Stimulated activated CD8-positive, alpha-beta memory T cell treated with anti-CD3 and anti-CD28 coated beads, Interleukin-7, amount 100 ng/mL, for 1 hour (primary cell): ENCODE measurements around the gene ZNF213.

ENCODE experiments used
- DNase-seq, 2 donors: peaks; one replicate each; pipeline ENCODE4 v3.0.0-alpha.2; 2020; ENCODE audit warnings: low read depth in 2 of 2

The ZNF213 gene, protein sequence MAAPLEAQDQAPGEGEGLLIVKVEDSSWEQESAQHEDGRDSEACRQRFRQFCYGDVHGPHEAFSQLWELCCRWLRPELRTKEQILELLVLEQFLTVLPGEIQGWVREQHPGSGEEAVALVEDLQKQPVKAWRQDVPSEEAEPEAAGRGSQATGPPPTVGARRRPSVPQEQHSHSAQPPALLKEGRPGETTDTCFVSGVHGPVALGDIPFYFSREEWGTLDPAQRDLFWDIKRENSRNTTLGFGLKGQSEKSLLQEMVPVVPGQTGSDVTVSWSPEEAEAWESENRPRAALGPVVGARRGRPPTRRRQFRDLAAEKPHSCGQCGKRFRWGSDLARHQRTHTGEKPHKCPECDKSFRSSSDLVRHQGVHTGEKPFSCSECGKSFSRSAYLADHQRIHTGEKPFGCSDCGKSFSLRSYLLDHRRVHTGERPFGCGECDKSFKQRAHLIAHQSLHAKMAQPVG

DNA sequence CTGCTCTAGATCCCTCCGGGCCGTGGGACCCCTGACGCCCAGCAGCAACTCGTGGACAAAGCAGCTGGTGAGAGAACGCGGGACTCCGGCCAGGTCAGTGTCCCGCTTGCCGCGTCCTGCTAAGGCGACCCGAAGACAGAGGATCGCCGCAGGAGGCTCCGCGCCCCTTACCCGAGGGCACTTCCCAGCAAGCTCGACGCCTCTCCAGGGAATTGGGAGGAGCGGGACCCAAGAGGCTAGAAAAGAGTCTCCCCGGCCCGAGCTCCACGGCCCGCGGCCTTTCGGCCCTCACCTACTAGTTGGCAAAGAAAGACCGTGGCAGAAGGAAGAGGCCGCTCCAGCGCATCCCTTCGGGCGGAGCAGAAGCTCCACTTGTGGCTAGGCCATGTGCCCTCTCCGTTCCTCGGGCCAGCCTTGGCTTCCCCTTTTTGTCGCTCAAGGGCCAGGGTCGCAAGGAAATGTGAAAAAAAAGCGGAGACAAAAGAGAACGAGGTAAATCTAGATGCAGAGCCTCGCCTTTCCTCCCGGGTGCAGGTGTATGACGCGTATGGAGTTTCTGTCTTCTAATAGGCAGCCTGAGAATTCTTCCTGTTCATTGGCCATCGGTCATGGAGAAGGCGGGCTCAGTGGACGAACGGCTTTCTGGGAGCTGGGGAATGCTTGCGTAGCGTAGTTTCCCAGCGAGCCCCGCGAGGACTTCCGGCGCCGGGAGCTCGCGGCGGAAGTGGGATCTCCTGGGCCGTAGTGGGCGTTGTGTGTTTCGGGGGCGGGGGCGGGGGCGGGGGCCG, at the start of gene ZNF213:
Gene ZNF213 (plus strand): TSS at position 692 of the 788 bp plus-strand sequence. CDS start 2,252 bp downstream, outside the sequence.
- DNase-seq = peak; percentile 77 to 86

GRCh38 chr16:3085868-3086595, 48.8 kb upstream of the ZNF213 start:
- no peak for DNase-seq

DNA sequence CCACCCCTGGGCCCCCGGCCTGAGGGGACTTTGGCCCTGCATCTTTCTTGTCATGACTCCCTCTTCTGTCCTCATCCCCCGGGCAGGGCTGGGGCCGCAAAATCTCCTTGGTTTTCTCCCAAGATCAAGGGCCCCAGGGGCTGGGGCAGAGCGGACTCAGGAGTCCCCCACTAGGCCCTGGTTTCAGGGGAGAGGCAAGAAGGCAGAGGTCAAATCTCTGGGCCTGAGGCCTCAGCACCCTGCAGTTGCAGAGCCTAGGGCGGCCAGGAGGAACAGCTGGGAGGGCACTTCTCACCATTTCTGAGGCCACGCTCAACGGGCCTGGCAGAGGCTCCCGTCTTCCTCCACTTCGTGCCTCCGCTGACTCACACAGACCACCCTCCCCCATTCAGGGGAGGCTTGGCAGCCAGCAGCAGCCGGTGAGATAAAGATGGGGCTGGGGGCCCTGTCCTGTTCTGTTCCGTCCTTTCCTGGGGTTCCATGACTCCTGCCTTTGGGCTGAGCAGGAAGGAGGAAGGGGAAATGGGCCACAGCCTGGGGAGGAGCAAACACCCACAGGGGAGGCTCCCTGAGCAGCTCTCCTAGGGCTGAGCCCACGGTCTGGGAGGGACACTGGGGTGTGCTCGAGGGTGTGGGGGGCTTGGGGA, 48.1 kb upstream of the ZNF213 start:
- DNase-seq = no peak

- DNase-seq = no peak
These were observed 47.3 kb upstream of the ZNF213 start for GRCh38 chr16:3087243-3088235.

GRCh38 chr16:3088450-3088849, 46.4 kb upstream of the ZNF213 start:
- no peak for DNase-seq

GRCh38 chr16:3088925-3089716, 45.7 kb upstream of the ZNF213 start:
- DNase-seq = no peak

DNA sequence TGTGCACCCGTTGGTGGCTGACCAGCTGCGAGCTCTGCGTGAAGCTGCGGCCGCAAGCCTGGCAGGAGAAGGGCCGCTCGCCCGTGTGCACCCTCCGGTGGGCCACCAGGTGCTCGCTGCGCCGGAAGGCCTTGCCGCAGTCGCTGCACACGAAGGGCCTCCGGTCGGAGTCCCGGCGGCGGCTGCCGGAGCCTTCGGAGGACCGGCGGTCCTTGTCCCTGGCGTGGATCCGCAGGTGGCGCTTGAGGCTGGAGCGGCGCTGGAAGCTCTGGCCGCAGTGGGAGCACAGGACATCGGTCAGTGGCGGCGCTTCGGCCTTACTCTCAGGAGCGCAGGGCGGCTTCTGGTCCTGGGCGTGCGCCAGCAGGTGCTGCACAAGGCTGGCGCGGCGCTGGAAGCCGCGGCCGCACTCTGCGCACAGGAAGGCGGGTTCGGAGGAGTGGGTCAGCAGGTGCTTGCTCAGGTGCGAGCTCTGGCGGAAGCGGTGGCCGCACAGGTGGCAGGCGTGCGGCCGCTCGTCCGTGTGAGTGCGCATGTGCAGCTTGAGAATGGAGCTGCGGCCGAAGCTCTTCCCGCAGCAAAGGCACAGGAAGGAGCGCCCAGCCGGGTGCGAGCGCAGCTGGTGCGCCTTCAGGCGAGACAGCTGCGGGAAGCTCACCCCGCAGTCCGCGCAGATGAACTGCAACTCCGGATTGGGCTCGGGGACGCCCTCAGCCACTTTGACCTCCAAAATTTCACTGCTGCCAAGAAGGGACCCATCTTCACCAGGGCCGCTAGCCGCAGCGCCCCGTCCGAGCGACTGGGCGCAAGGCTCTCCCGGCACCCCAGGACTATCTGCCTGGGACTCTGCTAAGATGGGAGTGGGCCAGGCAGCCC, 44.9 kb upstream of the ZNF213 start:
- DNase-seq = no peak

DNA sequence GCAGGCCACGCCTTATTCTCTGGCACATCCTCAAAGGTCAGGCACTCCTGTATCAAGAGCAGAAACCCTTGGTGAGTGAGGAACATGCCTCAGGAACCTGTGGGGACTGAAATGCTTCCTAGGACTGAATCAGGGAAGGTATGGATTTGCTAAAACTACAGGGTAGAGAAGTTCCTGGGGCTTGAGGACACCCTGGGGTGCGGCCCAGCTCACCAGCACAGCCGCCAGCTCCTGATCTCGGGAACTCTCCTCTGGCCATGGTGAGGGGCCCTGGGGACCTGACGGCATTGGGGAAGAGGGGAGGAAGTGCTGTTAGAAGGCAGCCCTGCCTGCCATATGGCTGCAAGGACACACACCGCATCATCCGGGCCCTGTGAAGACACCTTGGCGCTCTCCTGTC, 43.3 kb upstream of the ZNF213 start:
- DNase-seq = no peak

DNA sequence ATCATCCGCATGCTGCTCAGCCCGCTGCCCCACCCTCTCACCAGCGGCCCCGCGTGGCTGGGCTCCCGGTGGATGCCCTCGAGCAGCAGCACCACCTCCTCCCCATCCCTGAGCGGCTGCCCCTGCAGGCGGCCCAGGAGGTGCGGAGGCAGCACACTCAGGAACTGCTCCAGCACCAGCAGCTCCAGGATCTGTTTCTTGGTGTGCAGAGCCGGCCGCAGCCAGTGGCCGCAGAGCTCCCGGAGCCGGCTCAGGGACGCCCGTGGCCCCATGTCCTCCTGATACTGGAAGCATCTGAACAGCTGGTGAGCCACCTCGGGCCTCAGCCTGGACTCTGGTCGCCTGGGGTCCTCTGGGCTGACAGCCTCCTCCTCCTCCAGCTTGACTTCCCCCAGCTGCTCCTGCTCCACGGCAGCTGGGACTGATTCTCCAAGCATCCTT, 42.3 kb upstream of the ZNF213 start:
- DNase-seq = no peak

DNA sequence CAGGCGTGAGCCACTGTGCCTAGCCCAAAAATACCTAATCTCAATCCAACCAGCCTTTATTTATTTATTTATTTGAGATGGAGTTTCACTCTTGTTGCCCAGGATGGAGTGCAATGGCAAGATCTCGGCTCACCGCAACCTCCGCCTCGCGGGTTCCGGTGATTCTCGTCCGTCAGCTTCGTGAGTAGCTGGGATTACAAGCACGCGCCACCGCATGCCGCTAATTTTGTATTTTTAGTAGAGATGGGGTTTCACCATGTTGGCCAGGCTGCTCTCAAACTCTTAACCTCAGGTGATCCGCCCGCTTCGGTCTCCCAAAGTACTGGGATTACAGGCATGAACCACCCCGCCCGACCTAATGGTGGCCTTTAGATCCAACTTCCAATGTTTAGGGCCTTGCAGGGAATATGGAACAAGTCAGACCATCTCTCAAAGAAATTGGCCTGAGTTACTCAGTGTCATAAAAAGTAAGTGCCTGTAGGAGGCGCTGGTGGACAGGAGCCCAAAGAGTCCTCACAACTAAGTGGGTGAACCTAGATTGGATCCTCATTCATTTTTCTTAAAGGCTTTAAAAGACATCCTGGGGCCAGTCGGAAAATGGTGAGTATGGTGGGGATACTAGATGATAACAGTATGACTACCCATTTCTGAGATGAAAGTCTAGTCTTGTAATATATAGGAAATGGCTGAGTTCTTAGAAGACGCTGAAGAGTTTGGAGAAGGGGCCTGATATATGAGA, 40.4 kb upstream of the ZNF213 start:
- DNase-seq = no peak

DNA sequence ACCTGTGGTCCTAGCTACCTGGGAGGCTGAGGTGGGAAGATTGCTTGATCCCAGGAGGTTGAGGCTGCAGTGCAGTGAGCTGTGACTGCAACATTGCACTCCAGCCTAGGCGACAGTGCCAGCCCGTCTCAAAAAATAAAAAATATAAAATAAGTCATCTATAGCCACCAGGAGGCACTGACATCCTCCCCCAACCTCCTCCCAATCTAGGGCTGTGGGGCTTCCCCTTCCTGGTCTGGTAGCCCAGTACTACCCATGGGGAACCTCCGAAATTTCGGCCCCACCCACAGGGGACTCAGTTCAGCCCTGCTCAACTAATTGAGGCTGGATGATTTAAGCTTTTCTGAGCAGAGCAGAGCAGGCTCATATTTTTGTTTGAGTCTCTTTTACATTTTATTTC, 39.0 kb upstream of the ZNF213 start:
- DNase-seq = no peak

DNA sequence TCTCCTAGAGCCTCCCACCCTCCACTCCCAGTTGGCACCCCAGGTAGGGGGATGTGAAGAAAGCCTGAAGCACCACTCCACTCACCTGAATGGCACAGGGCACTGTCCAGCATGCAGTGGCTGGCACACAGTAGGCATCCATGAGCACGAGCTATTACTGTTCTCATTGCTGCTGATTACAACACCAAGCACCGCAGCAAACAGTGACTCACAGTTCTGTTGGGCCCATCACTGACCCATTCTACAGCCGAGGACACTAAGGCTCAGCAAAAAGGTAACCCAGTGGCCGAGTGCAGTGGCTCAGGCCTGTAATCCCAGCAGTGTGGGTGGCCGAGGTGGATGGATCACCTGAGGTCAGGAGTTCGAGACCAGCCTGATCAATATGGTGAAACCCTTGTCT, 38.5 kb upstream of the ZNF213 start:
- DNase-seq = no peak

GRCh38 chr16:3097266-3097665, 37.6 kb upstream of the ZNF213 start:
- DNase-seq = no peak

DNA sequence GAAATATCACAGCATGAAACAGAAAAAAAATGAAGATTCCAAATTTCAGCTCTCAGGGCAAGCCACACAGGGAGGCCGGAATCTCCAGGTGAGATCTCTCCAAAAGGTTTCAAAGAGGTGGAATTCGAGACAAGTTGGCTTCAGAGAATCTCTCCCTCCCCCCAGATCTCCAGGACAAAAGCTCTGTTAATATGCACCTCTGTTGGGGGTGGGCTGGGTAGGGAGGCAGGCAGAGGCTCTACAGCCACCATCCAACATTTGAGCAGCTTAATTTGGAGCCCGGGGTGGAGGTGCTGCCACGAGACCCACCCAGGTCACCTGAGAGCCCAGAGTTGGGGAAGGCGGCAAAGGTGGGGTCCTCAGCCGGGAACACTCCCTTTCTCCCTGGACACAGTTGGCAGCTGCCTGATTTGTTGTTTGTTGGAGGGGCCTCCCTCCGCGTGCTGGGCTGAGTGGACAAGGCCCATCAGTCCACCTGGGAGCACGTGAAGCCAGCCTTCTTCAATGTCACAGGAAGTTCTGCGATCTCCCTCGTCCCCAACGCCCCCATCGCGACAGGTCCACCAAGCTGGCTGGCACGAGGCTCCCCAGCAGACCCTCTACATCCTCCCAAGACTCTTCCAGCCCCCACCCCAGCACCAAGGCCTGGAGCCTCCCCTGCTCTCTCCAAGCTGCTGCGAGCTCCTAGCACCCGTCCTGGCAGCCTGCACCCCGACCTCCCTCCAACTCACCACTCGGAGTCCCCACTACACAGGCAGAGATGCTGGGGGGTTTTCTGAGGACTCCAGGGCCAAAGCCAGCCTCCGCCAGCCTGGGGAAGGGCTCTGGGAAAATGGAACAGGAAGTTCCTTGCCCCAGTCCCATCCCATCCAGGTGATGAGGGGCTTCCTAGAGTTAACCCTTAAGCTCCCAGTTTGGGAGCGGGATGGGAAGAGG, 36.1 kb upstream of the ZNF213 start, which contains the start of gene ZSCAN10:
Gene ZSCAN10 (minus strand): TSS at position 836 of the 936 bp plus-strand sequence. CDS start 6,357 bp downstream, outside the sequence.
- DNase-seq = no peak

- DNase-seq = no peak
These were observed 35.5 kb upstream of the ZNF213 start for GRCh38 chr16:3099395-3099731.

DNA sequence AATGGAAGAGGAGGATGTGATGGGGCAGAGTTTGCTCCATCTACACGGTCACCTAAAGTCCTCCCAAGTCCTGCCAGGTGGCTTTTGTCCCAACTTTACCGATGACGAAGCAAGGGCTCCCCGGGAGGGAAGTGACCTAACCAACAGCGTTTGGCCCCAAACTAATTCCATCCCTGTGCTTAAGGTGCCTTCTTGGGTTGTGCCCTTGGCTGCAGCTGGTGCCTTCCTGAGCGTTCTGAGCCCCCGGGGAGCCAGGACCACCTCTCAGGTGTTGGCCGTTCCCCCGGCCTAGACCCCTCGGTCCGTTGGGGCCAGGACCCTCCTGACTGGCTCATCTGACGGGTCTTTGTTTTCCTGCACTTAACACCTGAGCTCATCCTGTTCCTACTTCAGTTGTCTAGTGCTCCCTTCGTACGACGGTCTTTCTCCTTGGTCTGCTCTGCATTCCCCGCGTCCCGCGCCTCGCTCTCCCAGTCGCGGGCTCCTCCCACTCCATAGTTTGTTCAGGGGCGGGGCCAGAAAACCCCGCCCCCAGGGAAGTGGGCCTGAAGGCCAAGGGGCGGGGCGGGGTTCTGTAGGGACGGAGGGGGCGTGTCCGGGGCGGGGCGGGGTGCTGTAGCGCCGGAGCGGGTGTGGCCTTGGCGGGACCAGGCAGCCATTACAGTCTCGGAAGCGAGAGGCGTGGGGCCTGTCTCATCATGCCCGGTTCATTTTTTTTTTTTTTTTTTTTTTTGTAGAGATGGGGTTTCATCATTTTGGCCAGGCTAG, 34.9 kb upstream of the ZNF213 start:
- peak; percentile 72 to 82 for DNase-seq
